GM12892 (cell line): ENCODE data around the gene PHEX.

ENCODE experiments used
- POLR2A ChIP-seq: IDR thresholded peaks from 2 replicates; pipeline ENCODE4 v1.6.1; 2011; ENCODE audit warnings: low read depth, low read length, control low read depth
- POLR2AphosphoS5 ChIP-seq: IDR thresholded peaks from 2 replicates; pipeline ENCODE4 v1.6.1; 2011; ENCODE audit warnings: low read depth, low read length, control low read depth
- TAF1 ChIP-seq: IDR thresholded peaks from 2 replicates; pipeline ENCODE4 v1.6.1; 2011; ENCODE audit warnings: low read depth, mild to moderate bottlenecking, control low read depth, low read length, borderline replicate concordance

GRCh38 chrX:22122510-22122909 lies 90.4 kb downstream of the PHEX start:
- TF ChIP-seq POLR2AphosphoS5 (no peak), POLR2A (no peak), TAF1 (no peak)
